HepG2 (cell line): Measurements from ENCODE around the gene VENTX. TPM values are rescaled to one million over a fixed set of nuclear protein-coding genes. Genes with fewer than 3 reads are reported as not detected.
A peak's percentile ranks its signal among the peaks of the same experiment; 100 is the strongest.

Experiments
- CENPT ChIP-seq: sonication (generic); formaldehyde crosslinking; IDR thresholded peaks from 2 replicates; pipeline ENCODE4 v1.8.0; 2022; ENCODE audit warnings: low read depth, mild to moderate bottlenecking, moderate library complexity, missing genetic modification reagents
- EED ChIP-seq: sonication (generic); formaldehyde crosslinking; IDR thresholded peaks from 2 replicates; pipeline ENCODE4 v1.5.0; 2020; ENCODE audit warnings: mild to moderate bottlenecking, missing genetic modification reagents
- GZF1 ChIP-seq: sonication (generic); formaldehyde crosslinking; IDR thresholded peaks from 2 replicates; pipeline ENCODE4 v1.5.1; 2020; ENCODE audit warnings: mild to moderate bottlenecking, missing genetic modification reagents
- ONECUT2 ChIP-seq: sonication (generic); formaldehyde crosslinking; IDR thresholded peaks from 2 replicates; pipeline ENCODE4 v1.4.0; 2020; ENCODE audit warnings: missing genetic modification reagents
- PHF21A ChIP-seq: sonication (generic); formaldehyde crosslinking; IDR thresholded peaks from 2 replicates; pipeline ENCODE4 v1.5.0; 2020; ENCODE audit warnings: mild to moderate bottlenecking, missing genetic modification reagents
- RAD21 ChIP-seq: fragments of 450-650 bp; formaldehyde crosslinking; IDR thresholded peaks from 2 replicates; pipeline ENCODE4 v1.5.0; 2020; ENCODE audit warnings: mild to moderate bottlenecking
- RARA ChIP-seq: IDR thresholded peaks from 2 replicates; pipeline ENCODE4 v1.6.1; 2016; ENCODE audit warnings: missing genetic modification reagents, missing compliant biosample characterization
- RBM39 ChIP-seq: fragments of 200-400 bp; formaldehyde crosslinking; IDR thresholded peaks from one replicate; pipeline ENCODE4 v1.6.1; 2018; ENCODE audit warnings: antibody characterized with exemption, mild to moderate bottlenecking, low read depth, low read length; ENCODE audit not compliant: poor library complexity, severe bottlenecking
- RXRB ChIP-seq: IDR thresholded peaks from 2 replicates; pipeline ENCODE4 v1.6.1; 2016; ENCODE audit warnings: borderline replicate concordance, missing genetic modification reagents, missing compliant biosample characterization
- SOX6 ChIP-seq, 2 experiments: fragments of 450-650 bp in 1 of 2; sonication (generic) in 1 of 2; formaldehyde crosslinking in 1 of 2; IDR thresholded peaks; 2 replicates each; pipeline versions ENCODE4 v1.4.0 to v1.6.1; 2017 to 2020; ENCODE audit warnings: antibody characterized with exemption in 1 of 2, mild to moderate bottlenecking in 1 of 2, missing genetic modification reagents in 1 of 2
- TBL1XR1 ChIP-seq: fragments of 150-350 bp; IDR thresholded peaks from 2 replicates; pipeline ENCODE4 v1.6.1; 2014; ENCODE audit warnings: borderline replicate concordance, low read length; ENCODE audit not compliant: partially characterized antibody
- ZBTB1 ChIP-seq: sonication (generic); formaldehyde crosslinking; IDR thresholded peaks from 2 replicates; pipeline ENCODE4 v1.4.0; 2020; ENCODE audit warnings: missing genetic modification reagents, borderline replicate concordance
- ZNF30 ChIP-seq: sonication (generic); formaldehyde crosslinking; IDR thresholded peaks from 2 replicates; pipeline ENCODE4 v1.5.0; 2020; ENCODE audit warnings: mild to moderate bottlenecking, missing genetic modification reagents
- ZNF331 ChIP-seq: sonication (generic); formaldehyde crosslinking; IDR thresholded peaks from 2 replicates; pipeline ENCODE4 v1.4.0; 2020; ENCODE audit warnings: missing genetic modification reagents
- ZNF431 ChIP-seq: sonication (generic); formaldehyde crosslinking; IDR thresholded peaks from 2 replicates; pipeline ENCODE4 v1.9.0; 2022; ENCODE audit warnings: missing genetic modification reagents, low read depth, mild to moderate bottlenecking, borderline replicate concordance
- ZNF549 ChIP-seq: sonication (generic); formaldehyde crosslinking; IDR thresholded peaks from 2 replicates; pipeline ENCODE4 v1.5.0; 2020; ENCODE audit warnings: missing genetic modification reagents
- ZNF775 ChIP-seq: sonication (generic); formaldehyde crosslinking; IDR thresholded peaks from 2 replicates; pipeline ENCODE4 v1.4.0; 2020; ENCODE audit warnings: missing genetic modification reagents, mild to moderate bottlenecking, moderate library complexity, borderline replicate concordance
- polyA plus RNA-seq, 8 experiments: library from polyadenylated mRNA; depleted of rRNA in 3 of 8; stranded (reverse) in 7 of 8; unstranded in 1 of 8; fragments of >200 nt; fragmentation: Illumina TruSeq in 4 of 8; extraction: Trizol in 4 of 8; gene quantifications; 2 replicates each; pipeline versions ENCODE4 v1.2.1 to v1.2.3, GENCODE V29; 2011 to 2016; ENCODE audit warnings: low read depth in 4 of 8, missing spikeins in 1 of 8, mixed read lengths in 1 of 8; ENCODE audit not compliant: insufficient read depth in 1 of 8
- total RNA-seq, 5 experiments: library from RNA; depleted of rRNA; stranded (reverse); fragments of >200 nt; fragmentation: Illumina TruSeq; extraction: Trizol; gene quantifications; 2 replicates each; pipeline ENCODE4 v1.2.3, GENCODE V29; 2016; ENCODE audit warnings: low read depth in 1 of 5
- TF ChIP-seq, protein P1 (sequence below): sonication (generic); formaldehyde crosslinking; IDR thresholded peaks from 2 replicates; pipeline ENCODE4 v1.4.0; 2020; ENCODE audit warnings: missing genetic modification reagents
- TF ChIP-seq, protein P2 (sequence below): IDR thresholded peaks from 2 replicates; pipeline ENCODE4 v1.6.1; 2016; ENCODE audit warnings: missing genetic modification reagents, missing compliant biosample characterization
- TF ChIP-seq, protein P3 (sequence below): sonication (generic); formaldehyde crosslinking; IDR thresholded peaks from 2 replicates; pipeline ENCODE4 v1.4.0; 2020; ENCODE audit warnings: missing genetic modification reagents
- TF ChIP-seq, protein P4 (sequence below): sonication (generic); formaldehyde crosslinking; IDR thresholded peaks from 2 replicates; pipeline ENCODE4 v1.4.0; 2020; ENCODE audit warnings: mild to moderate bottlenecking, missing genetic modification reagents

The VENTX gene
- total and polyA plus RNA-seq, 2 of the 13 experiments (the other 11 are each of a cell fraction or from before 2014, with no cell fraction given): not detected

DNA sequence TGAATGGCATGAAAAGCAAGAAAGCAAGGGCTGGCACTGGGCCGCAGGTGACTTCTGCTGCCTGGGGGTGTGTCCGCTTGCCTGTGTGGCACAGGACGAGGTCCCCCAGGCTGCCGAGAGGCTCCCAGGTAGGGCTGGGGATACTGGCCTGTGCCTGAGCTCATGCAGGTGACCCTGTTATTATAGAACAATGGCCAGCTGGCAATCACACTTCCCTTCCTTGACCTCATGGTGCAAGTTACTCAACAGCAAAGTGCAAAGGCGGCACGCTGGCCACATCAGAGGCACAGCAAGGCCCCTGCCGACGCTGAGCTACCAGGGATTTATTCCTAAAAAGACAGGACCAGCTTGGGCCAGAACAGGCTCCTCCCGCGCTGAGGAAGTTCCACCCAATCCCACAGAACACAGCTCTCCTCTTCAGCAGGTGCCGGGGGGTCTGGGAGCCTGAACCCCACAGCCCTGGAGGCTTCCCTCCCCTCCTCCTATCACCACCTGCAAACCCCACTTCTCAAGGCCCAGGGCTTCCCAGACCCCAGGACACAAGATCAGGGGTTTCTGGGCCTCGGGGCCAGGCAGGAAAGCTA lies 40.4 kb downstream of the VENTX start (continued):
- TF ChIP-seq CENPT: no peak
- 0 out of 2 replicates have a peak, but pooled peaks have one; percentile 35 for TF ChIP-seq EED (CRISPR knock-in tag)
- TF ChIP-seq RAD21 (CRISPR knock-in tag): no peak
- no peak for TF ChIP-seq ZNF30
- TF ChIP-seq, protein P1, sequence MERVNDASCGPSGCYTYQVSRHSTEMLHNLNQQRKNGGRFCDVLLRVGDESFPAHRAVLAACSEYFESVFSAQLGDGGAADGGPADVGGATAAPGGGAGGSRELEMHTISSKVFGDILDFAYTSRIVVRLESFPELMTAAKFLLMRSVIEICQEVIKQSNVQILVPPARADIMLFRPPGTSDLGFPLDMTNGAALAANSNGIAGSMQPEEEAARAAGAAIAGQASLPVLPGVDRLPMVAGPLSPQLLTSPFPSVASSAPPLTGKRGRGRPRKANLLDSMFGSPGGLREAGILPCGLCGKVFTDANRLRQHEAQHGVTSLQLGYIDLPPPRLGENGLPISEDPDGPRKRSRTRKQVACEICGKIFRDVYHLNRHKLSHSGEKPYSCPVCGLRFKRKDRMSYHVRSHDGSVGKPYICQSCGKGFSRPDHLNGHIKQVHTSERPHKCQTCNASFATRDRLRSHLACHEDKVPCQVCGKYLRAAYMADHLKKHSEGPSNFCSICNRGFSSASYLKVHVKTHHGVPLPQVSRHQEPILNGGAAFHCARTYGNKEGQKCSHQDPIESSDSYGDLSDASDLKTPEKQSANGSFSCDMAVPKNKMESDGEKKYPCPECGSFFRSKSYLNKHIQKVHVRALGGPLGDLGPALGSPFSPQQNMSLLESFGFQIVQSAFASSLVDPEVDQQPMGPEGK (CRISPR knock-in tag): no peak
- no peak for TF ChIP-seq SOX6 (IDR thresholded peaks at IDR 0.05)
- peak; percentile 92 for TF ChIP-seq SOX6 (CRISPR knock-in tag; IDR thresholded peaks at IDR 0.05)
- TF ChIP-seq, protein P2, sequence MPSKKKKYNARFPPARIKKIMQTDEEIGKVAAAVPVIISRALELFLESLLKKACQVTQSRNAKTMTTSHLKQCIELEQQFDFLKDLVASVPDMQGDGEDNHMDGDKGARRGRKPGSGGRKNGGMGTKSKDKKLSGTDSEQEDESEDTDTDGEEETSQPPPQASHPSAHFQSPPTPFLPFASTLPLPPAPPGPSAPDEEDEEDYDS (CRISPR knock-in tag): no peak
- TF ChIP-seq ZNF549 (CRISPR knock-in tag): no peak
- TF ChIP-seq, protein P3, sequence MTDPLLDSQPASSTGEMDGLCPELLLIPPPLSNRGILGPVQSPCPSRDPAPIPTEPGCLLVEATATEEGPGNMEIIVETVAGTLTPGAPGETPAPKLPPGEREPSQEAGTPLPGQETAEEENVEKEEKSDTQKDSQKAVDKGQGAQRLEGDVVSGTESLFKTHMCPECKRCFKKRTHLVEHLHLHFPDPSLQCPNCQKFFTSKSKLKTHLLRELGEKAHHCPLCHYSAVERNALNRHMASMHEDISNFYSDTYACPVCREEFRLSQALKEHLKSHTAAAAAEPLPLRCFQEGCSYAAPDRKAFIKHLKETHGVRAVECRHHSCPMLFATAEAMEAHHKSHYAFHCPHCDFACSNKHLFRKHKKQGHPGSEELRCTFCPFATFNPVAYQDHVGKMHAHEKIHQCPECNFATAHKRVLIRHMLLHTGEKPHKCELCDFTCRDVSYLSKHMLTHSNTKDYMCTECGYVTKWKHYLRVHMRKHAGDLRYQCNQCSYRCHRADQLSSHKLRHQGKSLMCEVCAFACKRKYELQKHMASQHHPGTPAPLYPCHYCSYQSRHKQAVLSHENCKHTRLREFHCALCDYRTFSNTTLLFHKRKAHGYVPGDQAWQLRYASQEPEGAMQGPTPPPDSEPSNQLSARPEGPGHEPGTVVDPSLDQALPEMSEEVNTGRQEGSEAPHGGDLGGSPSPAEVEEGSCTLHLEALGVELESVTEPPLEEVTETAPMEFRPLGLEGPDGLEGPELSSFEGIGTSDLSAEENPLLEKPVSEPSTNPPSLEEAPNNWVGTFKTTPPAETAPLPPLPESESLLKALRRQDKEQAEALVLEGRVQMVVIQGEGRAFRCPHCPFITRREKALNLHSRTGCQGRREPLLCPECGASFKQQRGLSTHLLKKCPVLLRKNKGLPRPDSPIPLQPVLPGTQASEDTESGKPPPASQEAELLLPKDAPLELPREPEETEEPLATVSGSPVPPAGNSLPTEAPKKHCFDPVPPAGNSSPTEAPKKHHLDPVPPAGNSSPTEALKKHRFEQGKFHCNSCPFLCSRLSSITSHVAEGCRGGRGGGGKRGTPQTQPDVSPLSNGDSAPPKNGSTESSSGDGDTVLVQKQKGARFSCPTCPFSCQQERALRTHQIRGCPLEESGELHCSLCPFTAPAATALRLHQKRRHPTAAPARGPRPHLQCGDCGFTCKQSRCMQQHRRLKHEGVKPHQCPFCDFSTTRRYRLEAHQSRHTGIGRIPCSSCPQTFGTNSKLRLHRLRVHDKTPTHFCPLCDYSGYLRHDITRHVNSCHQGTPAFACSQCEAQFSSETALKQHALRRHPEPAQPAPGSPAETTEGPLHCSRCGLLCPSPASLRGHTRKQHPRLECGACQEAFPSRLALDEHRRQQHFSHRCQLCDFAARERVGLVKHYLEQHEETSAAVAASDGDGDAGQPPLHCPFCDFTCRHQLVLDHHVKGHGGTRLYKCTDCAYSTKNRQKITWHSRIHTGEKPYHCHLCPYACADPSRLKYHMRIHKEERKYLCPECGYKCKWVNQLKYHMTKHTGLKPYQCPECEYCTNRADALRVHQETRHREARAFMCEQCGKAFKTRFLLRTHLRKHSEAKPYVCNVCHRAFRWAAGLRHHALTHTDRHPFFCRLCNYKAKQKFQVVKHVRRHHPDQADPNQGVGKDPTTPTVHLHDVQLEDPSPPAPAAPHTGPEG (CRISPR knock-in tag): no peak
- no peak for TF ChIP-seq ZNF331 (CRISPR knock-in tag)
- no peak for TF ChIP-seq ZBTB1 (CRISPR knock-in tag)
- TF ChIP-seq TBL1XR1: no peak
- TF ChIP-seq GZF1 (CRISPR knock-in tag): no peak
- TF ChIP-seq ZNF775: no peak
- TF ChIP-seq RARA (CRISPR knock-in tag): peak; percentile 80
- TF ChIP-seq, protein P4, sequence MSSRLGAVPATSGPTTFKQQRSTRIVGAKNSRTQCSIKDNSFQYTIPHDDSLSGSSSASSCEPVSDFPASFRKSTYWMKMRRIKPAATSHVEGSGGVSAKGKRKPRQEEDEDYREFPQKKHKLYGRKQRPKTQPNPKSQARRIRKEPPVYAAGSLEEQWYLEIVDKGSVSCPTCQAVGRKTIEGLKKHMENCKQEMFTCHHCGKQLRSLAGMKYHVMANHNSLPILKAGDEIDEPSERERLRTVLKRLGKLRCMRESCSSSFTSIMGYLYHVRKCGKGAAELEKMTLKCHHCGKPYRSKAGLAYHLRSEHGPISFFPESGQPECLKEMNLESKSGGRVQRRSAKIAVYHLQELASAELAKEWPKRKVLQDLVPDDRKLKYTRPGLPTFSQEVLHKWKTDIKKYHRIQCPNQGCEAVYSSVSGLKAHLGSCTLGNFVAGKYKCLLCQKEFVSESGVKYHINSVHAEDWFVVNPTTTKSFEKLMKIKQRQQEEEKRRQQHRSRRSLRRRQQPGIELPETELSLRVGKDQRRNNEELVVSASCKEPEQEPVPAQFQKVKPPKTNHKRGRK (CRISPR knock-in tag): no peak
- no peak for TF ChIP-seq RBM39
- no peak for TF ChIP-seq ZNF431 (CRISPR knock-in tag)
- TF ChIP-seq PHF21A: no peak; the same call in 1 of the 2 replicates
- no peak for TF ChIP-seq RXRB (CRISPR knock-in tag)
- TF ChIP-seq ONECUT2 (CRISPR knock-in tag): no peak
